K562 (cell line): Measurements from ENCODE around the gene HRAS. TPM values are rescaled to one million over a fixed set of nuclear protein-coding genes. Genes with fewer than 3 reads are reported as not detected.

Source experiments
- DMBX1 ChIP-seq: fragments of 250-450 bp; sonication (Bioruptor Pico); IDR thresholded peaks from 2 replicates; pipeline ENCODE4 v1.8.0; 2022; ENCODE audit warnings: inconsistent platforms, mild to moderate bottlenecking, moderate library complexity, borderline replicate concordance
- GATA2 ChIP-seq: sonication (generic); formaldehyde crosslinking; IDR thresholded peaks from 2 replicates; pipeline ENCODE4 v1.4.0; 2020; ENCODE audit warnings: mild to moderate bottlenecking, missing genetic modification reagents
- HOMEZ ChIP-seq: fragments of 250-450 bp; sonication (Bioruptor Pico); IDR thresholded peaks from 2 replicates; pipeline ENCODE4 v1.4.0; 2020; ENCODE audit warnings: mild to moderate bottlenecking, moderate library complexity
- IFI16 ChIP-seq: fragments of 250-450 bp; sonication (Bioruptor Pico); IDR thresholded peaks from 2 replicates; pipeline ENCODE4 v2.1.2; 2022; ENCODE audit warnings: mild to moderate bottlenecking, inconsistent platforms
- JUN ChIP-seq, 2 experiments: sonication (generic) in 1 of 2; formaldehyde crosslinking in 1 of 2; IDR thresholded peaks; 2 replicates each; pipeline versions ENCODE4 v1.6.1 to v1.8.0; 2012 to 2022; ENCODE audit warnings: borderline replicate concordance in 2 of 2, mild to moderate bottlenecking in 2 of 2, improper control_type of control experiment in 1 of 2, low read depth in 1 of 2, low read length in 1 of 2, missing genetic modification reagents in 1 of 2
- KAT7 ChIP-seq: sonication (generic); formaldehyde crosslinking; IDR thresholded peaks from 2 replicates; pipeline ENCODE4 v1.8.0; 2022; ENCODE audit warnings: missing genetic modification reagents, mild to moderate bottlenecking, borderline replicate concordance
- NR2C1 ChIP-seq, 2 experiments: fragments of 450-650 bp; IDR thresholded peaks; 2 replicates each; pipeline ENCODE4 v1.6.1; 2017; ENCODE audit warnings: mild to moderate bottlenecking in 2 of 2, antibody characterized with exemption in 1 of 2, inconsistent platforms in 1 of 2, missing compliant biosample characterization in 1 of 2, missing genetic modification characterization in 1 of 2
- POLR2G ChIP-seq: fragments of 200-400 bp; formaldehyde crosslinking; IDR thresholded peaks from 2 replicates; pipeline ENCODE4 v1.6.1; 2017; ENCODE audit warnings: low read depth, mild to moderate bottlenecking, antibody characterized with exemption, low read length, moderate library complexity
- RBFOX2 ChIP-seq: fragments of 200-400 bp; formaldehyde crosslinking; IDR thresholded peaks from 2 replicates; pipeline ENCODE4 v1.6.1; 2017; ENCODE audit warnings: low read depth, mild to moderate bottlenecking, low read length, moderate library complexity
- TEAD1 ChIP-seq, 2 experiments: fragments of 450-650 bp in 1 of 2; sonication (generic) in 1 of 2; formaldehyde crosslinking; IDR thresholded peaks; 2 replicates each; pipeline versions ENCODE4 v1.4.0 to v1.8.0; 2020 to 2022; ENCODE audit warnings: mild to moderate bottlenecking in 2 of 2, missing genetic modification reagents in 1 of 2
- ZBTB2 ChIP-seq: fragments of 450-650 bp; IDR thresholded peaks from 2 replicates; pipeline ENCODE4 v1.6.1; 2016; ENCODE audit warnings: antibody characterized with exemption
- ZNF717 ChIP-seq: fragments of 250-450 bp; sonication (Bioruptor Pico); IDR thresholded peaks from 2 replicates; pipeline ENCODE4 v1.5.0; 2021
- polyA plus RNA-seq, 8 experiments: library from polyadenylated mRNA; depleted of rRNA in 4 of 8; stranded (reverse) in 5 of 8; unstranded in 3 of 8; fragments of >200 nt; fragmentation: Nextera tagmentation in 2 of 8; fragmentation: Illumina TruSeq in 1 of 8; extraction: Ambion mirVana in 2 of 8; extraction: Trizol in 1 of 8; gene quantifications; 2 replicates each; pipeline versions ENCODE4 v1.2.1 to v1.2.3, GENCODE V29; 2011 to 2014; ENCODE audit warnings: inconsistent platforms in 1 of 8, missing spikeins in 1 of 8
- total RNA-seq, 7 experiments: library from RNA; depleted of rRNA in 6 of 7; stranded (reverse); fragments of >200 nt in 6 of 7; fragmentation: Illumina TruSeq in 2 of 7; extraction: Trizol in 2 of 7; gene quantifications; 2 replicates each; pipeline versions ENCODE4 v1.2.1 to v1.2.3, GENCODE V29; 2011 to 2021; ENCODE audit warnings: low replicate concordance in 1 of 7
- TF ChIP-seq, protein P1 (sequence below), 2 experiments: fragments of 150-350 bp in 1 of 2; IDR thresholded peaks; 2 replicates each; pipeline ENCODE4 v1.6.1; 2012 to 2016; ENCODE audit warnings: low read depth in 2 of 2, low read length in 2 of 2, mild to moderate bottlenecking in 1 of 2, moderate library complexity in 1 of 2
- TF ChIP-seq, protein P2 (sequence below): sonication (generic); formaldehyde crosslinking; IDR thresholded peaks from 2 replicates; pipeline ENCODE4 v1.8.0; 2022; ENCODE audit warnings: mild to moderate bottlenecking, low read depth, missing genetic modification reagents

Gene HRAS
- total and polyA plus RNA-seq, 9 of the 15 experiments (the other 6 are each of a cell fraction or from before 2014, with no cell fraction given): 2.8 to 73.5 (median 29.6) TPM

DNA sequence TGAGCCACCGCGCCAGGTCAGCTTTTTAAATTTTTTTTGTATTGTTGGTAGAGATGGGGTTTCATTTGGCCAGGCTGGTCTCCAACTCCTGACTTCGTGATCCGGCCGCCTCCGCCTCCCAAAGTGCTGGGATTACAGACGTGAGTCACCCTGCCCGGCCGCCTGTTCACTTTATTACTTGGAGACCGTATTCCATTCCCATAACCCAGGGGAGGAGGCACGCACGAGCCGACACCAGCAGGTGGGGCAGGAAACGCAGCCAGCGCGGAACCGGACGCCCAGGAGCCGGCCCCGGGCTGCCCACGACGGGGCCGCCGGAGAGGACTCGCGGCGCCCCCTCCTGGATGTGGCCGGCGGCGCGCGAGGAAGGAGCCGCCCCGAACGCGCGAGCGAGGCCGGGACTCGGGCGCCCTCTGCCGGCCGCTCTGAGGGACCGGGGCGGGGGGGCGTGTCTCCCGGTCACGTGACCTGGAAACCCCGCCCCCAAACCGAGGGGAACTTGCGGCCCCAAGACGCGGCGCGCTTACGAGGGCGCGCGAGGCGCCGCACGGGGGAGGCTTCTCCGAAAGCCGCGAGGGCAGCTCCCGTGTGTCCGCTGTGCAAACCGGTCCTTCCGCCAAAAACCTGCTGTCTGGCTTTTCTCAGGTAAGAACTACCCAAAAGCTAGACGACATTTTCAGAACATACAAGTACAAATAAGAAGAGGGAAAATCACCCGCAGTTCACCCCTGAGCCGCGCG lies 16.7 kb downstream of the HRAS start (continued):
- TF ChIP-seq GATA2 (CRISPR knock-in tag) (no peak), ZBTB2 (peak; percentile 55; the same call in 1 of the 2 replicates), TEAD1 (CRISPR knock-in tag; IDR thresholded peaks at IDR 0.05) (peak in 1 of 2 experiments; percentile 79; a peak in 2 of 4 replicates), RBFOX2 (peak; percentile 75), IFI16 (CRISPR knock-in tag) (no peak), POLR2G (peak; percentile 83), JUN (IDR thresholded peaks at IDR 0.05; ENCODE audit: borderline replicate concordance, low read depth, low read length) (peak; percentile 39; the same call in 1 of the 2 replicates), JUN (CRISPR knock-in tag; IDR thresholded peaks at IDR 0.05; ENCODE audit: borderline replicate concordance) (no peak), HOMEZ (0 out of 2 replicates have a peak, but pooled peaks have one; percentile 29), ZNF717 (CRISPR knock-in tag) (no peak), KAT7 (CRISPR knock-in tag) (peak; percentile 59; the same call in 1 of the 2 replicates), DMBX1 (CRISPR knock-in tag) (peak; percentile 54; the same call in 1 of the 2 replicates), NR2C1 (IDR thresholded peaks at IDR 0.05) (no peak), NR2C1 (tag; IDR thresholded peaks at IDR 0.05) (no peak)
- TF ChIP-seq, protein P1, sequence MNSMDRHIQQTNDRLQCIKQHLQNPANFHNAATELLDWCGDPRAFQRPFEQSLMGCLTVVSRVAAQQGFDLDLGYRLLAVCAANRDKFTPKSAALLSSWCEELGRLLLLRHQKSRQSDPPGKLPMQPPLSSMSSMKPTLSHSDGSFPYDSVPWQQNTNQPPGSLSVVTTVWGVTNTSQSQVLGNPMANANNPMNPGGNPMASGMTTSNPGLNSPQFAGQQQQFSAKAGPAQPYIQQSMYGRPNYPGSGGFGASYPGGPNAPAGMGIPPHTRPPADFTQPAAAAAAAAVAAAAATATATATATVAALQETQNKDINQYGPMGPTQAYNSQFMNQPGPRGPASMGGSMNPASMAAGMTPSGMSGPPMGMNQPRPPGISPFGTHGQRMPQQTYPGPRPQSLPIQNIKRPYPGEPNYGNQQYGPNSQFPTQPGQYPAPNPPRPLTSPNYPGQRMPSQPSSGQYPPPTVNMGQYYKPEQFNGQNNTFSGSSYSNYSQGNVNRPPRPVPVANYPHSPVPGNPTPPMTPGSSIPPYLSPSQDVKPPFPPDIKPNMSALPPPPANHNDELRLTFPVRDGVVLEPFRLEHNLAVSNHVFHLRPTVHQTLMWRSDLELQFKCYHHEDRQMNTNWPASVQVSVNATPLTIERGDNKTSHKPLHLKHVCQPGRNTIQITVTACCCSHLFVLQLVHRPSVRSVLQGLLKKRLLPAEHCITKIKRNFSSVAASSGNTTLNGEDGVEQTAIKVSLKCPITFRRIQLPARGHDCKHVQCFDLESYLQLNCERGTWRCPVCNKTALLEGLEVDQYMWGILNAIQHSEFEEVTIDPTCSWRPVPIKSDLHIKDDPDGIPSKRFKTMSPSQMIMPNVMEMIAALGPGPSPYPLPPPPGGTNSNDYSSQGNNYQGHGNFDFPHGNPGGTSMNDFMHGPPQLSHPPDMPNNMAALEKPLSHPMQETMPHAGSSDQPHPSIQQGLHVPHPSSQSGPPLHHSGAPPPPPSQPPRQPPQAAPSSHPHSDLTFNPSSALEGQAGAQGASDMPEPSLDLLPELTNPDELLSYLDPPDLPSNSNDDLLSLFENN (IDR thresholded peaks at IDR 0.05; ENCODE audit: low read depth in 2 of 2, low read length in 2 of 2): no peak
- TF ChIP-seq, protein P2, sequence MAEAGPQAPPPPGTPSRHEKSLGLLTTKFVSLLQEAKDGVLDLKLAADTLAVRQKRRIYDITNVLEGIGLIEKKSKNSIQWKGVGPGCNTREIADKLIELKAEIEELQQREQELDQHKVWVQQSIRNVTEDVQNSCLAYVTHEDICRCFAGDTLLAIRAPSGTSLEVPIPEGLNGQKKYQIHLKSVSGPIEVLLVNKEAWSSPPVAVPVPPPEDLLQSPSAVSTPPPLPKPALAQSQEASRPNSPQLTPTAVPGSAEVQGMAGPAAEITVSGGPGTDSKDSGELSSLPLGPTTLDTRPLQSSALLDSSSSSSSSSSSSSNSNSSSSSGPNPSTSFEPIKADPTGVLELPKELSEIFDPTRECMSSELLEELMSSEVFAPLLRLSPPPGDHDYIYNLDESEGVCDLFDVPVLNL (CRISPR knock-in tag): no peak
